KMS-11 (cell line): ENCODE results near the gene IGSF5.

Experiments
- H2AFZ ChIP-seq: fragments of 200-600 bp; sonication (generic); 2 replicates; pipeline ENCODE4 v1.6.1; 2016; ENCODE audit warnings: antibody characterized with exemption, mixed run types, low read depth
- H3K27ac ChIP-seq: fragments of 200-600 bp; sonication (generic); 2 replicates; pipeline ENCODE4 v1.6.1; 2016; ENCODE audit warnings: mild to moderate bottlenecking, mixed run types
- H3K27me3 ChIP-seq: fragments of 200-600 bp; sonication (generic); 2 replicates; pipeline ENCODE4 v1.6.1; 2017; ENCODE audit warnings: mild to moderate bottlenecking, low read depth, mixed run types, moderate library complexity; ENCODE audit not compliant: insufficient read depth
- H3K36me3 ChIP-seq: fragments of 200-600 bp; sonication (generic); 2 replicates; pipeline ENCODE4 v1.6.1; 2017; ENCODE audit warnings: mild to moderate bottlenecking, mixed run types; ENCODE audit not compliant: insufficient read depth
- H3K4me1 ChIP-seq: fragments of 200-600 bp; sonication (generic); 2 replicates; pipeline ENCODE4 v1.6.1; 2016; ENCODE audit warnings: mild to moderate bottlenecking, low read depth, mixed run types; ENCODE audit not compliant: poor library complexity, severe bottlenecking
- H3K4me2 ChIP-seq: fragments of 200-600 bp; sonication (generic); 2 replicates; pipeline ENCODE4 v1.7.0; 2016; ENCODE audit warnings: mild to moderate bottlenecking, mixed run types
- H3K4me3 ChIP-seq: fragments of 200-600 bp; sonication (generic); IDR thresholded peaks from 2 replicates; pipeline ENCODE4 v1.6.1; 2017; ENCODE audit warnings: low read depth, low read length, mixed read lengths; ENCODE audit not compliant: insufficient read depth
- H3K79me2 ChIP-seq: fragments of 200-600 bp; sonication (generic); 2 replicates; pipeline ENCODE4 v1.6.1; 2016; ENCODE audit warnings: low read depth, mixed run types; ENCODE audit not compliant: insufficient read depth
- H3K9ac ChIP-seq: fragments of 200-600 bp; sonication (generic); 2 replicates; pipeline ENCODE4 v1.6.1; 2016; ENCODE audit warnings: mild to moderate bottlenecking, mixed run types
- H4K20me1 ChIP-seq: fragments of 200-600 bp; sonication (generic); 2 replicates; pipeline ENCODE4 v1.6.1; 2016; ENCODE audit warnings: mild to moderate bottlenecking, mixed run types; ENCODE audit not compliant: insufficient read depth
- CTCF ChIP-seq: fragments of 200-600 bp; sonication (generic); conservative IDR thresholded peaks from 2 replicates; pipeline ENCODE4 v1.6.1; 2017; ENCODE audit warnings: low read depth, mild to moderate bottlenecking, antibody characterized with exemption, low read length, moderate library complexity, mixed read lengths

Gene IGSF5

GRCh38 chr21:39799178-39799577 lies 54.2 kb downstream of the IGSF5 start:
- Histone ChIP-seq H2AFZ (no peak overlapping the region), H3K9ac (no peak overlapping the region), H3K4me1 (no peaks in the 10 kb centered on the region), H3K27me3 (no peaks in the 10 kb centered on the region), H3K79me2 (no peaks in the 10 kb centered on the region), H3K4me2 (no peak overlapping the region), H3K27ac (no peak overlapping the region), H3K4me3 (no peak overlapping the region), H4K20me1 (no peaks in the 10 kb centered on the region), H3K36me3 (no peaks in the 10 kb centered on the region)
- no peak for TF ChIP-seq CTCF

DNA sequence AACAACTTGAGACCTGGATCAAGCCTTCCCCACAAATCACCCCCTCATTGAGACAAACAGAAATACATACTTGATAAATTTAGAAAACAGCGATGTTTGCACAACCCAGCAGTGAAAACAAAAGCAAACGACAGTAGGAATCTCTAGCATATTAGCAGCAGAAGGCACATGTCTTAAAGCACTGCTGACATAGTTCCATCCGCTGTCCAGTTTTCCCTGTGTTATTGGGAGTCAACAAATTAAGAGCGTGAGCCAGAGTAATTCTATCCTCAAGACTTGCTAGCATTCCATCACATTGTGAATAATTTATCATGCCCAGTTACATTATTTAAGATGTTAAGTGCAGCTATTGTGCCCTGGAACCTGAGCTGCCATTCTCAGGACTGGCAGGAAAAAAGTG lies 55.3 kb downstream of the IGSF5 start:
- Histone ChIP-seq H3K4me3 (no peak overlapping the region), H3K4me1 (no peaks in the 10 kb centered on the region), H3K9ac (no peak overlapping the region), H4K20me1 (no peaks in the 10 kb centered on the region), H2AFZ (no peak overlapping the region), H3K27ac (no peak overlapping the region), H3K27me3 (no peaks in the 10 kb centered on the region), H3K4me2 (no peak overlapping the region), H3K36me3 (no peaks in the 10 kb centered on the region), H3K79me2 (no peaks in the 10 kb centered on the region)
- no peak for TF ChIP-seq CTCF

GRCh38 chr21:39802217-39802616 lies 57.2 kb downstream of the IGSF5 start:
- no peaks in the 10 kb centered on the region for H3K27me3 ChIP-seq
- H3K36me3 ChIP-seq: no peaks in the 10 kb centered on the region
- H3K27ac ChIP-seq: no peak overlapping the region
- H3K79me2 ChIP-seq: no peaks in the 10 kb centered on the region
- H3K4me2 ChIP-seq: no peak overlapping the region
- no peaks in the 10 kb centered on the region for H4K20me1 ChIP-seq
- H3K4me1 ChIP-seq: no peaks in the 10 kb centered on the region
- H2AFZ ChIP-seq: no peak overlapping the region
- no peak overlapping the region for H3K9ac ChIP-seq
- no peak overlapping the region for H3K4me3 ChIP-seq
- TF ChIP-seq CTCF: no peak

- Histone ChIP-seq H3K79me2 (no peaks in the 10 kb centered on the region), H3K36me3 (no peaks in the 10 kb centered on the region), H3K27ac (no peak overlapping the region), H3K4me3 (no peak overlapping the region), H3K4me1 (no peaks in the 10 kb centered on the region), H3K27me3 (no peaks in the 10 kb centered on the region), H3K9ac (no peak overlapping the region), H2AFZ (no peak overlapping the region), H4K20me1 (no peaks in the 10 kb centered on the region), H3K4me2 (no peak overlapping the region)
- no peak for TF ChIP-seq CTCF
These were observed 58.4 kb downstream of the IGSF5 start for GRCh38 chr21:39803393-39803792.

DNA sequence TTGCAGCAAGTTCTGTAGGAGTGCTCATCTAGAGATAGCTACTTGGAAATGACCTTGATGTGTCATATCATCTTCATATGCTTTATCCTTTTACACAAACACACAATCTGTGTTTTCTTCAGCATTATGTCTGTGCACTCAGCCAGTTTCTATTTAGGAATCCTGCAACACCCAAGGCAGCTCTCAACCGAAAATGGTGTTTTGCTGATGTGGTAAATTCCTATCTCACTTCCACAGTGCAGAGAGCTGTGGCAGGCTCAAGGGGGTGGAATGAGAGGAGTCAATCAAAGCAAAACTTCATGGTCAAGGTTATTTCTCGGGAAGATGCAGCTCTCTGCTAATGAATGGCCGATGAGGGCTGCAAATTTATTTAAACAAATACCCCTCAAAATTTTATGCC lies 59.3 kb downstream of the IGSF5 start:
- H3K79me2 ChIP-seq: no peaks in the 10 kb centered on the region

More for the DNA sequence above, 59.3 kb downstream of the IGSF5 start:
- Histone ChIP-seq H2AFZ (no peak overlapping the region), H3K27me3 (no peaks in the 10 kb centered on the region), H4K20me1 (no peaks in the 10 kb centered on the region), H3K4me1 (no peaks in the 10 kb centered on the region), H3K27ac (no peak overlapping the region), H3K4me3 (no peak overlapping the region), H3K9ac (no peak overlapping the region), H3K4me2 (no peak overlapping the region), H3K36me3 (no peaks in the 10 kb centered on the region)
- no peak for TF ChIP-seq CTCF
